H1 (cell line): Measurements from ENCODE around the gene TRIM31. TPM values are rescaled to one million over a fixed set of nuclear protein-coding genes. Genes with fewer than 3 reads are reported as not detected.

Source experiments
- CBX5 ChIP-seq: fragments of 300-800, 300-1000 bp; sonication (generic); IDR thresholded peaks from 2 replicates; pipeline ENCODE4 v1.7.1; 2016; ENCODE audit warnings: antibody characterized with exemption, low read length, low read depth
- GABPA ChIP-seq: IDR thresholded peaks from 2 replicates; pipeline ENCODE4 v1.6.1; 2011; ENCODE audit warnings: mild to moderate bottlenecking, low read length, moderate library complexity, borderline replicate concordance; ENCODE audit not compliant: insufficient read depth
- polyA plus RNA-seq, 7 experiments: library from polyadenylated mRNA; depleted of rRNA in 3 of 7; stranded (reverse) in 5 of 7; unstranded in 2 of 7; fragments of >200 nt in 5 of 7; fragments of 200-250 nt in 2 of 7; gene quantifications; 1 replicate in 5 of 7; 2 replicates in 1 of 7; 4 replicates in 1 of 7; pipeline versions ENCODE4 v1.2.1 to v1.2.3, GENCODE V29; 2011 to 2013; ENCODE audit warnings: missing spikeins in 2 of 7, mixed read lengths in 2 of 7
- total RNA-seq: library from RNA; stranded (reverse); fragmentation: NEBNext Ultra II Directional; extraction: Animal tissue kit (Norgen Biotek cat#: 25700); gene quantifications from 2 replicates; pipeline ENCODE4 v1.2.1, GENCODE V29; 2021
- TF ChIP-seq, protein P1 (sequence below): IDR thresholded peaks from 2 replicates; pipeline ENCODE4 v1.6.1; 2011; ENCODE audit warnings: low read depth, mild to moderate bottlenecking, low read length; ENCODE audit not compliant: insufficient read depth

The TRIM31 gene
- total and polyA plus RNA-seq, 2 of the 8 experiments (the other 6 are each of a cell fraction or from before 2014, with no cell fraction given), result not detected

GRCh38 chr6:30130887-30131862 is 18.3 kb upstream of the TRIM31 start (continued):
- TF ChIP-seq CBX5 (no peak), GABPA (no peak)
- TF ChIP-seq, protein P1, sequence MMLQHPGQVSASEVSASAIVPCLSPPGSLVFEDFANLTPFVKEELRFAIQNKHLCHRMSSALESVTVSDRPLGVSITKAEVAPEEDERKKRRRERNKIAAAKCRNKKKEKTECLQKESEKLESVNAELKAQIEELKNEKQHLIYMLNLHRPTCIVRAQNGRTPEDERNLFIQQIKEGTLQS, result no peak
- TF ChIP-seq, all 59 proteins: peak for 6
